MG63 (cell line): Measurements from ENCODE around the gene GTF2I. TPM values are rescaled to one million over a fixed set of nuclear protein-coding genes. Genes with fewer than 3 reads are reported as not detected.
"Not testable (repeated sequence)": the region's sequence is repeated elsewhere in the genome, so short reads cannot be mapped to it uniquely, and the experiment has no call there.

Experiments used
- DNase-seq: peaks from one replicate; pipeline ENCODE4 v3.0.0-alpha.2; 2020
- H3K27me3 ChIP-seq: fragments of 250-450 bp; sonication (Bioruptor Pico); 2 replicates; pipeline ENCODE4 v1.5.1; 2020; ENCODE audit warnings: mild to moderate bottlenecking, moderate library complexity
- H3K36me3 ChIP-seq: fragments of 250-450 bp; sonication (Bioruptor Pico); 2 replicates; pipeline ENCODE4 v1.5.1; 2020; ENCODE audit warnings: mild to moderate bottlenecking, moderate library complexity
- H3K4me3 ChIP-seq: fragments of 250-450 bp; sonication (Bioruptor Pico); 2 replicates; pipeline ENCODE4 v1.5.1; 2020; ENCODE audit warnings: mild to moderate bottlenecking, moderate library complexity
- H3K9me3 ChIP-seq: fragments of 250-450 bp; sonication (Bioruptor Pico); 2 replicates; pipeline ENCODE4 v1.5.1; 2020; ENCODE audit warnings: mild to moderate bottlenecking, moderate library complexity
- total RNA-seq: library from RNA; depleted of rRNA; stranded (reverse); fragments of >200 nt; shearing (Covaris generic); gene quantifications from 2 replicates; pipeline ENCODE4 v1.2.3, GENCODE V29; 2014; ENCODE audit warnings: low replicate concordance

The GTF2I gene
- total RNA-seq, 1 experiment from 2014 or later: 57.8 TPM

- Histone ChIP-seq H3K27me3 (no peaks in the 10 kb centered on the region), H3K4me3 (no peak overlapping the region), H3K36me3 (peaks cover 2% of the 10 kb centered on the region), H3K9me3 (no peaks in the 10 kb centered on the region)
- DNase-seq: no peak
These were observed 3.8 kb upstream of the GTF2I start for GRCh38 chr7:74653686-74654181.

DNA sequence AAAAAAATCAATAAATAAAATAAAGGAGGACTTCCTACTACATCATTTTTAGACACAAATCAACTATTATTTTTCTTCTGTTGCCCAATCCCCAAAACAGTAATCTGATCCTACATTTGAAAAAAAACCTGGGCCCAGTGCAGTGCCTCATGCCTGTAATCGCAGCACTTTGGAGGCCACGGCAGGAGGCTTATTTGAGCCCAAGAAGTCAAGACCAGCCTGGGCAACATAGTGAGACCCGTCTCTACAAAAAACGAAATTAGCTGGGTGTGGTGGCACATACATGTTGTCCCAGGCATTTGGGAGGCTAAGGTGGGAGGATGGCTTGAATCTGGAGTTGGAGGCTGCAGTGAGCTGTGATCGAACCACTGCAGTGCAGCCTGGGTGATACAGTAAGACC, 2.7 kb upstream of the GTF2I start:
- H3K9me3 ChIP-seq: no peaks in the 10 kb centered on the region
- peaks cover 10% of the 10 kb centered on the region for H3K36me3 ChIP-seq
- H3K27me3 ChIP-seq: no peaks in the 10 kb centered on the region
- no peak overlapping the region for H3K4me3 ChIP-seq
- DNase-seq: no peak

- Histone ChIP-seq H3K36me3 (peaks cover 10% of the 10 kb centered on the region), H3K9me3 (no peaks in the 10 kb centered on the region), H3K27me3 (no peaks in the 10 kb centered on the region), H3K4me3 (no peak overlapping the region)
- no peak for DNase-seq
These were observed 2.2 kb upstream of the GTF2I start for GRCh38 chr7:74655324-74655723.

DNA sequence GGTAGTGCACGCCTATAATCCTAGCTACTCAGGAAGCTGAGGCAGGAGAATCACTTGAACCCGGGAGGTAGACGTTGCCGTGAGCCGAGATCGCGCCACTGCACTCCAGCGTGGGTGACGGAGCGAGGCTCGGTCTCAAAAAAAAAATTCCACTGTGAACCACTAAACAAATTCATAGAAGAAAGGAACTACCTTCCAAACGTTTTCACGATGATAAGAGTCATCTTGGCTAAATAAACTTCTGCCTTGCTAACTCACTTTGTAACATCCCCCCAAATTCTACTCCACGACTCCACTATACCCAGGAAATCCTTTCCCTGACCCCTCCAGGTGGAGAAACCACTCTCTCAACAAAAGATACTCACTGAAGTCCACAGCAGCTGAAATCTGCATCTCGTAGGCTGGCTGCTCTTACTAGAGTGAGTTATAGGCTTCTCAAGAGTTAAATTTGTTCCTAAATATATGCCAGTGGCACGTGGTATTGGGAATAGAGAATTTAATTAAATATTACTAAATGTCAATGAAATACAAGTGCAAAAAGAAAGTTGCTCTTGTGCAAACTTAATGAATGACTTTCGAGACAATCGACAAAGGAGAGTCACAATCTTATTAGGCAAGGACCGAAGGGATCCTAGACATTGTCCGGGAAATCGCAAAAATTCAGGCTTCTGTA, 1.6 kb upstream of the GTF2I start:
- no peak for DNase-seq

DNA sequence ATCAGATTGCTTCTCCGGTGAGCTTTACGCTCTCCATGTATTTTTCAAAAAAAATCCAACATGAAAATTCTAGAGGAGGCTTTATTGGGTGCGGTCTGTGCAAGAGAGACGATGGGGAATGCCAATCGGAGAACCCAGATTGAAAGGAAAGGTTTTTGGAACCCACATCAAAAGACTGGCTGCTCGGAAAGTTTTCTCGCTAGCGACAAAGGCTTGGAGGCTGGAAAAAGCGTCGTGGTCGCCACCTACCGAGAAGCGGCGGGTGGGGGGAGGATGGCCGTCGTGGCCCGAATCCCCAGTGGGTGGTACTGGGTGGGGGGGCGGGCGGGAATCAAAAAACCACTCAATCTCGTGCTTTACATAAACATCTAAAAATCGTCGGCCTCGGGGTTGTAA, 1.1 kb upstream of the GTF2I start:
- Histone ChIP-seq H3K4me3 (peak overlapping the region; percentile 64), H3K36me3 (peaks cover 13% of the 10 kb centered on the region), H3K9me3 (no peaks in the 10 kb centered on the region), H3K27me3 (no peaks in the 10 kb centered on the region)
- peak; percentile 22 for DNase-seq

More for the DNA sequence above, 1.6 kb upstream of the GTF2I start:
- Histone ChIP-seq H3K4me3 (peak overlapping the region; percentile 64), H3K9me3 (no peaks in the 10 kb centered on the region), H3K27me3 (no peaks in the 10 kb centered on the region), H3K36me3 (peaks cover 10% of the 10 kb centered on the region)

- DNase-seq: peak; percentile 95
- Histone ChIP-seq H3K9me3 (no peaks in the 10 kb centered on the region), H3K36me3 (peaks cover 14% of the 10 kb centered on the region), H3K27me3 (no peaks in the 10 kb centered on the region), H3K4me3 (peak overlapping the region; percentile 64)
These were observed 454 bp upstream of the GTF2I start for GRCh38 chr7:74656837-74657691.

- DNase-seq: peak; percentile 93
- no peaks in the 10 kb centered on the region for H3K27me3 ChIP-seq
- peak overlapping the region; percentile 64 for H3K4me3 ChIP-seq
These were observed 873 bp downstream of the GTF2I start for GRCh38 chr7:74658178-74659004.

DNA sequence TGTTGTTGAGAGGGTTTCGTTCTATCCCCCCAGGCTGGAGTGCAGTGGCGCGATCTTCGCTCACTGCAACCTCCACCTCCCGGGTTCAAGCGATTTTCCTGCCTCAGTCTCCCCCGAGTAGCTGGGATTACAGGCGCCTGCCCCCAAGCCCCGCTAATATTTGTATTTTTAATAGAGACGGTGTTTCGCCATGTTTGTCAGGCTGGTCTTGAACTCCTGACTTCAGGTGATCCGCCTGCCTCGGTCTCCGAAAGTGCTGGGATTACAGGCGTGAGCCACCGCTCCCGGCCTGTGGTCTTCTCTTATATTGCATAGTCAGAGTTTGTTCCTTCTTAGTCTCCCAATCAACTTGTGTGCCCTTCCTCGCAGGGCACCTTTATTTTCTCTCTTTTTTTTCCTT, 2.7 kb downstream of the GTF2I start:
- H3K9me3 ChIP-seq, DNase-seq, H3K27me3 ChIP-seq: not testable (repeated sequence)
- Histone ChIP-seq H3K36me3 (peaks cover 17% of the 10 kb centered on the region), H3K4me3 (peak overlapping the region; percentile 57)

More at GRCh38 chr7:74658178-74659004, 873 bp downstream of the GTF2I start:
- Histone ChIP-seq H3K36me3 (peaks cover 15% of the 10 kb centered on the region), H3K9me3 (no peaks in the 10 kb centered on the region)

DNA sequence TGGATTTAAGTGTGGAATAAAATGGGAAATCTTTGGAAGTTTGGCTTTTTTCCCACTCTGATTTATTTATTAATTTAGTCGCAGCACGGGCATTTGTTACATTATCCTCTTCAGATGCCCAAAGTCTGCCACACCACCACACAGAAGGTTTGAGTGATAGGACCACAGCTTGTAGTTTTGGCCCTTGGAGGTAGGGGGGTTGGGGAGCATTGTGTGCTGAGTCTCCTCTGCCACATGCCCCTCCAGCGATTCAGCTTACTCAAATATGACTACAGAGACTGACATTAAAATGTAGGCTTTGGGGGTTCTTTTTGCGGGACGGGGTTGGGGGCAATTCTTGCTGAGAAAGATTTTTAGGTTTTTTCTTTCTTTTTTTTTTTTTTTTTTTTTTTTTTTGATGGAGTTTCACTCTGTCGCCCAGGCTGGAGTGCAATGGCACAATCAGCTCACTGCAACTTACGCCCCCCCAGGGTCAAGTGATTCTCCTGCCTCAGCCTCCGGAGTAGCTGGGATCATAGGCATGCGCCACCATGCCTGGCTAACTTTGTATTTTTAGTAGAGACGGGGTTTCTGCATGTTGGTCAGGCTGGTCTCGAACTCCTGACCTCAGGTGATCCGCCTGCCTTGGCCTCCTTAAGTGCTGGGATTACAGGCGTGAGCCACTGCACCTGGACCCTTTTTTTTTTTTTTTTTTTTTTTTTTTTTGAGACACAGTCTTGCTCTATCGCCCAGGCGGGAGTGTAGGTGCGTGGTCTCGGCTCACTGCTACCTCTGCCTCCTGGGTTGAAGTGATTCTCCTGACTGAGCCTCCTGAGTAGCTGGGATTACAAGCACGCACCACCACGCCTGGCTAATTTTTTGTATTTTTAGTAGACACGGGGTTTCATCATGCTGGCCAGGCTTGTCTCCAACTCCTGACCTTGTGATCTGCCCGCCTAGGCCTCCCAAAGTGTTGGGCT, 4.6 kb downstream of the GTF2I start:
- not testable (repeated sequence) for H3K4me3 ChIP-seq, H3K27me3 ChIP-seq, H3K9me3 ChIP-seq
- peaks cover 29% of the 10 kb centered on the region for H3K36me3 ChIP-seq
- peak; percentile 18 for DNase-seq

DNA sequence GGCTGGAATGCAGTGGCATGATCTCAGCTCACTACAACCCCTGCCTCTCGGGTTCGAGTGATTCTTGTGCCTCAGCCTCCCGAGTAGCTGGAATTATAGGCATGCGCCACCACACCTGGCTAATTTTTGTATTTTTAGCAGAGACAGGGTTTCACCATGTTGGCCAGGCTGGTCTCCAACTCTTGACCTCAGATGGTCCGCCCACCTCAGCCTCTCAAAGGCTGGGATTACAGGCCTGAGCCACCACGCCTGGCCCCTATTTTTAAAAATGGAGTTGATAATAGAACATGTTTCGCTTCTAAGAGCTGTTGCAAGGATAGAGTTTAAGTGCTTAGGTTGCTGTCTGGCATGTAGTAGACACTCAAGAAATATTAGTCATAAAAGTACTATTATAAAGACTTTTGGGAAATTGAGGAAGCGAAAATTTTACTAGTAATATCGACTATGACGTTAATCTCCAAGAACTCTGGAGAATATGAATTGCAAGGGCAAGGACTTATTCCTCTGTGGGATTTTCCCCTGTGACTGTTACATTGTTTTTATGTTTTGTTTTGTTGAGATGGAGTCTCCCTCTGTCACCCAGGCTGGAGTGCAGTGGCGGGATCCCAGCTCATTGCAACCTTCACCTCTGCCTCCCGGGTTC, 7.9 kb downstream of the GTF2I start:
- no peaks in the 10 kb centered on the region for H3K27me3 ChIP-seq
- no peaks in the 10 kb centered on the region for H3K9me3 ChIP-seq
- peaks cover 19% of the 10 kb centered on the region for H3K36me3 ChIP-seq
- DNase-seq: no peak
- H3K4me3 ChIP-seq: no peak overlapping the region

DNA sequence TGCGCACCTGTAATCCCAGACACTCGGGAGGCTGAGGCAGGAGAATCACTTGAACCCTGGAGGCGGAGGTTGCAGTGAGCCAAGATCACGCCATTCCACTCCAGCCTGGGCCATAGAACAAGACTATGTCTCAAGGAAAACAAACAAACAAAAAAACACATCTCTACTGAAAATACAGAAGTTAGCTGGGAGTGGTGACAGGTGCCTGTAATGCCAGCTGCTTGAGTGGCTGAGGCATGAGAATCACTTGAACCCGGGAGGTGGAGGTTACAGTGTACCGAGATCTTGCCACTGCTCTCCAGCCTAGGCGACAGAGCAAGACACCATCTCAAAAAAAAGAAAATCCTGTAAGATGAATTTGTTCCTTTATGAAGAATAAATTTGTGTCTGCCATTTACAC, 9.5 kb downstream of the GTF2I start:
- peaks cover 15% of the 10 kb centered on the region for H3K36me3 ChIP-seq
- DNase-seq, H3K27me3 ChIP-seq, H3K4me3 ChIP-seq, H3K9me3 ChIP-seq: not testable (repeated sequence)

GRCh38 chr7:74667520-74667919, 10.0 kb downstream of the GTF2I start:
- H3K4me3 ChIP-seq: not testable (repeated sequence)

GRCh38 chr7:74671602-74672001, 14.1 kb downstream of the GTF2I start:
- Histone ChIP-seq H3K9me3 (no peaks in the 10 kb centered on the region), H3K27me3 (no peaks in the 10 kb centered on the region), H3K36me3 (peaks cover 7% of the 10 kb centered on the region), H3K4me3 (no peak overlapping the region)
- DNase-seq: no peak

More at GRCh38 chr7:74667520-74667919, 10.0 kb downstream of the GTF2I start:
- H3K36me3 ChIP-seq: peaks cover 15% of the 10 kb centered on the region
- not testable (repeated sequence) for H3K27me3 ChIP-seq, DNase-seq, H3K9me3 ChIP-seq

- Histone ChIP-seq H3K9me3 (no peaks in the 10 kb centered on the region), H3K27me3 (no peaks in the 10 kb centered on the region), H3K4me3 (no peak overlapping the region), H3K36me3 (peaks cover 7% of the 10 kb centered on the region)
- no peak for DNase-seq
These were observed 14.9 kb downstream of the GTF2I start for GRCh38 chr7:74672343-74672915.

DNA sequence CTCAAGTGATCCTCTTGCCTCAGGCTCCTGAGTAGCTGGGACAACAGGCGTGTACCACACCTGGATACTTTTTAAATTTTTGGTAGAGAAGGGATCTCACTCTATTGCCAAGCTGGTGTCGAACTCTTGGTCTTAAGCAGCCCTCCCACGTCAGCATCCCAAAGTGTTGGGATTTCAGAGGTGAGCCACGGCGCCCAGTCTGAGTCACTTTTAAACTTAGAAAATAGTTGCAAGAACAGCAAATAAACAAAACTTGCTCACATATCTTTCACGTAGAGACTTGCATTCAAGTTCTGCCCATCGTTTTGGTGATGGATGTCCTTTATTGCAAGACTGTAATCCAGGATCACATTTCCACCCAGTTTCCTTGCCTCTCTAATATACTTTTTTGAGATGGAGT, 16.6 kb downstream of the GTF2I start:
- DNase-seq: no peak
- H3K36me3 ChIP-seq: peaks cover 7% of the 10 kb centered on the region
- H3K27me3 ChIP-seq: no peaks in the 10 kb centered on the region
- H3K9me3 ChIP-seq: no peaks in the 10 kb centered on the region
- H3K4me3 ChIP-seq: no peak overlapping the region
